ENCODE measurements around the gene IMMT.
A peak's percentile ranks its signal among the peaks of the same experiment; 100 is the strongest.
"Not testable (repeated sequence)": the region's sequence is repeated elsewhere in the genome, so short reads cannot be mapped to it uniquely, and the experiment has no call there.

The IMMT gene

DNA sequence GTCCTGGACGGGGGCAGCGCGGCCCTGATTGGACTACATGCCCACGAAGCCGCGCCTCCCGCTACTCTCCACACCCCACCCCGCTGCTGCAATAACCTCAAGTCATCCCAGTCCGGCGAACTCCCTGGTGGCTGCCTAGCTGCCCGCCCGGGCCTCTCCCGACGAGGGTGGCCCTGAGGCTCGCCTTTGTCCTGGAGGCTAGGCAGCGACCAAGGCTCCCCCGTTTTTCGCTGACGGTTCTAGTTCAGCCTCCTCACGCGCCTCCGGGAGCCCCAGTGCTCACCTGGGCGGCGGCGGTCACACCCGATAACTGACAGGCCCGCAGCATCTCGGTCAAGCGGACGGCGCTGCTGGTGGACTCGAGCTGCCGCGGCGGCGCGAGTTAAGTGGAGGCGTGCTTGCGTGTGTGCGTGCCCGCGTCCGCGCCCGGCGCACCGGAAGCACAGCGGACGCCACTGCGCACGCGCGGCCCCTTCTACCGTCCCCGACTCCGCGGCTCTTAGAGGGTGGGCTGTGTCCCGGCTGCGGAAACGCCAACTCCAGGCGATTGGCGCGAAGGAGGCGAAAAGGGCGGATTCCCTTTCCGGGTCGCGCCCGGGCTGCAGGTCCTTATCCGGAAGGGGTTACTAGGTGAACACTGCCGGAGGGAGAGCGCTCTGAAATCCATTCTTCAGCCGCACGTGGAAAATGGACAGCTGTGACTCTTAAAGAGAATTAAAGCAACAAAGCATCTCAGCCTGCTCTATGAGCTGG is at the start of gene IMMT:
Gene IMMT, minus strand, starts transcription at position 408 of the 753 bp plus-strand sequence. Its CDS starts 80 bp downstream, at position 328.
- DNase-seq (ENCODE audit: low read depth in 2 of 2), result peak; percentile 84 to 85

DNA sequence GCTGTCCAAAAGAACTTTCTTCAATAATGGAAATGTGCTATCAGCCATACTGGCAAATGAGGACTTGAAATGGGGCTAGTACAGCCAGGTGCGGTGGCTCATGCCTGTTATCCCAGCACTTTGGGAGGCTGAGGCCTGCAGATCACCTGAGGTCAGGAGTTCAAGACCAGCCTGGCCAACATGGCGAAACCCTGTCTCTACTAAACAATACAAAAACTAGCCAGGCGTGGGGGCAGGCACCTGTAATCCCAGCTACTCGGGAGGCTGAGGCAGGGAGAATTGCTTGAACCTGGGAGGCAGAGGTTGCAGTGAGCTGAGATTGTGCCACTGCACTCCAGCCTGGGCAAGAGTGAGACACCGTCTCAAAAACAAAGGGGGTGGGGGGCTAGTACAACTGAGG is 49.5 kb upstream of the IMMT start:
- not testable (repeated sequence) for DNase-seq (ENCODE audit: low read depth in 2 of 2)

- DNase-seq (ENCODE audit: low read depth in 2 of 2), result no peak
Observed at GRCh38 chr2:86243950-86244733, 48.9 kb upstream of the IMMT start.

GRCh38 chr2:86243272-86243671 is 48.0 kb upstream of the IMMT start:
- no peak for DNase-seq (ENCODE audit: low read depth in 2 of 2)

- no peak for DNase-seq (ENCODE audit: low read depth in 2 of 2)
Observed at GRCh38 chr2:86241611-86242010, 46.3 kb upstream of the IMMT start.

GRCh38 chr2:86240251-86240650 is 45.0 kb upstream of the IMMT start:
- DNase-seq (ENCODE audit: low read depth in 2 of 2), result no peak

DNA sequence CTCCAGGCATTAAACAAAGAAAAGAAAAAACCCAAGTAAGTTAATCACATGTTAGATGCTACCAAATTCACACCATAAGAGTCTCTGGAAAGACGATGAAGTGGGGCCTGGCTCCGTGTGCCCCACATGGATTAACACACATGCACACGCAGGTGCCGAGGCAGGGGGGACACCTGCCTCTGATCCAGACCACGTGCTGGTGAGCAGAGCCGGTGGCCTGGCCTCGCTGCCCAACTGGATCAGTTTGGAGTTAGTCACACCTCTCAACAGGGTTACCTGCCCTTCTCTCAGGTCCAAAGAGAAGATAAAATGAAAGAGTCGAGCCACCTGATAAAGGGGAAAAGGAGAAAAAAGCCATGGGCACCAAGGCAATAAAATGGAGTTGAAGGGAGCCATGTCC is 44.5 kb upstream of the IMMT start:
- no peak for DNase-seq (ENCODE audit: low read depth in 2 of 2)

- DNase-seq (ENCODE audit: low read depth in 2 of 2), result no peak
Observed at GRCh38 chr2:86239326-86239725, 44.1 kb upstream of the IMMT start.

- no peak for DNase-seq (ENCODE audit: low read depth in 2 of 2)
Observed at GRCh38 chr2:86238354-86238753, 43.1 kb upstream of the IMMT start.

DNA sequence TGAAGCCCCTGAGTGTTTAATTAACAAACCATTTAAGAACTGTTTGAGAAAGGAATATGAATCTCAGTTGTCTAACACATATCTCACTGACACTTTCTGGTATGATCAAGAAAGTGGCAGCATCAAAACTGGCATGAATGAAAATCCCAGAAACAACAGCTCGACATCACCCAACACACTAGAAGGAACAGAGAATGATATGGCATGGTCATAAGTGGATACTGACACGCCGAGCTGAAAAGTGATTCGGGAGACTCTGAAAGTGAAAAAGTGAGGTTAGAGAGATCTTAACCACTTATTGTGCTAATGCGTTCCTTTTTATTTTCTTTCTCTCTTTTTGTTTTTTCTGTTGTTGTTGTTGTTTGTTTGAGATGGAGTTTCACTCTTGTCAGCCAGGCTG is 41.9 kb upstream of the IMMT start:
- no peak for DNase-seq (ENCODE audit: low read depth in 2 of 2)

DNA sequence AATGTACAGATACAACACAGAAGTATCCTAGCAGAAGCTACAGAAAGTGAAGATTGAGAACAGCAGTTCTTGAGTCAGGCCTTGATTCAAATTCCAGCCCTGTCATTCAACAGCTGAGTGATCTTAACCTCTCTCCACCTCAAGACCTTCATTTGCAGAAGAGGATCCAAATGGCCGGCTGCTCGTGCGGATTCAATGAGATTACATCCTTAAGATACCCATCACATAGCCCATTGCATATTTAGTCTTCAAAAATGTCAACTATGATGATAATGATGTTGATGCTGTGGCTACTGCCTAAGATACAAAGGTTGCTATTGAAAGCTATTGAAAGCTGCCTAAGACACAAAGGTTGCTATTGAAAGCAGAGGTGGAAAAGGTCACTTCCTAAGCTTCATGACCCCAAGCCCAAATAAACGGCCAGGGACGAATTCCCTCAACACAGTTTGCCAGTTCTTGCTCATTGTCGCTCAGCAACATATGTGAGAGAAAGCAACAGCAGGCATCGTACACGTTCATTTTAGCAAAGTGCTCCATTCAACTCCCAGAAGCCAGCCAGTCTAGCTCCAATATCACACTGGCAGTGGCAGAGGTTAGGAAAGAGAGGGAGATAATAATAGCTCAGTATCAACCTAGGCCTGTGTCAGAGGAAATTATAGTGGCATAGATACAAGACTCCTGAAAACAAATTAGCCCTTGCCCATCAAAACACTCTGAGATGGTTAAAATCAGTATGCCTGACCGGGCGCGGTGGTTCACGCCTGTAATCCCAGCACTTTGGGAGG is 40.1 kb upstream of the IMMT start:
- no peak for DNase-seq (ENCODE audit: low read depth in 2 of 2)

DNA sequence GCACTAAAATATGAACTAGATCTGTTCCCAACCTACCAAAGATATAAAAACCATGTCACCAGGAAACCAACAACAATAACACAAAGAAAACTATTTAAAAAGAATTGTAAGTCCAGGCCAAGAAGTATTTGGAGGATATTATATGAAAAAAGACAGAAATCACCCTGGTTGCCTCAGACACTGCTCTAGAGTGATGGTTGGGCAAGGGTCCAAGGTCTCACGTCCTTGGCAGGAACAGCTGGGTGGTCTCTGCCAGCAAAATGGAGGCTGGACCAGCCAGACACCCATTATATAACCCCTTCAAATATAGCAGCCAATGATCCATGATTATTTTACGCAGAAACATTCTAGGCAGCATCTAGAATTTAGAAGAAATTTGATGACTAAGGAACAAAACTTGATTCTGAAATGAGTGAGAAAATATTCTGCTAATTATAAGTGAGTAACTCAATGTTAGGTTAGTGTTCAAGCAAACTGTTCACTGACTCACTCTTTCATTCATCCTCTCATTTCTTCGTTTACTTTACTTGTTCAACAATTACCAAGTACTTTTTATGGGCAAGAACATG is 39.4 kb upstream of the IMMT start:
- DNase-seq (ENCODE audit: low read depth in 2 of 2), result no peak

DNA sequence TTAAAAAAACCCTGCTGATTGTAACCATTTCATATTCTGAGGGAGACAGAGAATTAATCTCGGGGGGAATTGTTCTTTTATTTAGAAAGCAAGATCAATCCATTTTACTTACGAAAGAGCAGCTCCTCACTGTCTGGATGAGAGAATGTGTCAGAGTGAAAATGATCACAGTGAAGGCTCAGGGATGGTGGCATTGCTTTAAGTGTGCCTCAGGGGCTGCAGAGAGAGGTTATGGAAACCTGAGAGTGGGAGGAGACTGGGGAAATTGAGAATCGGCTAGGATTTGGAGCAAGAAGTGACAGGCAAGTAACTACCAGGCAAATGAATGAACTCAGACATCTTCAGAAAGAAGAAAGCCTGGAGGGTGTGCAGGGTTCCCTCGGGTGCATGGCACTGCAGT is 38.2 kb upstream of the IMMT start:
- no peak for DNase-seq (ENCODE audit: low read depth in 2 of 2)

GRCh38 chr2:86232910-86233309 is 37.6 kb upstream of the IMMT start:
- no peak for DNase-seq (ENCODE audit: low read depth in 2 of 2)

DNA sequence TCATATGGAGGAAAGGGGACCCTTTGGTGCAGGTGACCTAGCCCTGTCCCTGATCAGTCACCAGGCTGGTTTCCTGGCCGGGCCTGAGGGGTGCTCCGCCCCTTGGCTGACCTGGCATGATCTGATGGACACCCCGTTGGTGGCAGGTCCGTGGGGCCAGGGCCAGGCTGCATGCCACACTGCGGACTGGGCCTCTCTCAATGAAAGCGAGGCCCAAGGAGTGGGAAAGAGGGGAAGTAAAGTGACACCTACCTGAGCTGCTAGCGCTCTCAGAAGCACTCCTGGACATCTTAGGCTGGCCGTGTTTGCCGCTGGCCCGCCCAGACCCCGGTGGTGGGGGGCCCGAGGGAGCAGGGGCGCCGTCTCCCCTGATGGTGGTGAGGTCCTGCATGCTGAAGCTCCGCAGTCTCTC is 37.1 kb upstream of the IMMT start:
- no peak for DNase-seq (ENCODE audit: low read depth in 2 of 2)

DNA sequence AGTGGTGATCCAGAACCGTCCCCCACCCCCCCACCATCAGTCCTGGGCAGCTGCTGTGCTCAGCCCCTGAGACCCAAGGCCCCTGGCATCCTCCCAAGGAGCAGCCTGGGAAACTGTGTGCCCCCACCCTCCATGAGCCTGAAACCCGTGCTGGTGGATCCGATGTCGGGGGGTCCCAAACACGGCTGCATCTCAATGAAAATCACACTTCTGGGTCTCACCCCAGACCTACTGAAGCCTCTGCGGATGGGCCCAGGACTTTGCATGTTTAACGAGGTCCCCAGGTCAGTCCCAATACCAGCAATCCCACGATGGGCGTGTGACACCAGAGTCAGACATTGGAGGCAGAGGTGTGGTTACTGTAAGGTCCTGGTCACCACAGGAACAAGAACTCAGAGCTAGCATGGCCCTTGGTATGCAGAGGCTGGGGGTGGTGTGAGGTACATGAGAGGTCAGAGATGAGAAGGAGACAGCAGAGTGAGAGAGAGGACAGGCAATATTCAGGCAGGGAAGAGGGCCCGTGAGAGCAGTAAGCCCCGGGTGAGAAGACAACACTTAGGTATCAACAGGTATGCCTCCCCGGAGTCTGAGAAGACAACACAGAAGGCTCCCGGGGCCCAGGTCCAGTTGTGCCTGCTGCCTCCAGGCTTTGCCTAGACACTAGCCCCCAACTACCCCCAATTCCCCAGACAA is 36.6 kb upstream of the IMMT start:
- no peak for DNase-seq (ENCODE audit: low read depth in 2 of 2)

DNA sequence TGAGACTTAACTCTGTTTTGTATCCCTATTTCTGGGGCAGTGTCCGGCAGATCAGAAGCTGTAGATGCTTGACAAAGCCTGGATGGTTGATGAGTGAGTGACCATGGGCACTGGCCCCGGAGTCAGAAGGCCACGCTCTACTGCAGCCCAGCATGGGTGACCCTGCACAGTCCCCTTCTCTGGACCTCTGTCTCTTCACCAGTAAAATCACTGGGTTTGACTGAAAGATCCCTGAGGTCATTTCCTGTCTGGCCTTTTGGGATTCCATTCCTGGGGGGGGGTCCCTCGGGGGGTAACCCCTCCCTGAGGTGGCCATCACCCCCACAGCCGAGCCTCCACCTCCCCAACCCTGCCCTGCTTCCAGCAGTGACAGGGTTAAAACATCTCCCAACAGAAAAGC is 35.7 kb upstream of the IMMT start:
- no peak for DNase-seq (ENCODE audit: low read depth in 2 of 2)

GRCh38 chr2:86229221-86229620 is 34.0 kb upstream of the IMMT start:
- DNase-seq (ENCODE audit: low read depth in 2 of 2), result no peak

DNA sequence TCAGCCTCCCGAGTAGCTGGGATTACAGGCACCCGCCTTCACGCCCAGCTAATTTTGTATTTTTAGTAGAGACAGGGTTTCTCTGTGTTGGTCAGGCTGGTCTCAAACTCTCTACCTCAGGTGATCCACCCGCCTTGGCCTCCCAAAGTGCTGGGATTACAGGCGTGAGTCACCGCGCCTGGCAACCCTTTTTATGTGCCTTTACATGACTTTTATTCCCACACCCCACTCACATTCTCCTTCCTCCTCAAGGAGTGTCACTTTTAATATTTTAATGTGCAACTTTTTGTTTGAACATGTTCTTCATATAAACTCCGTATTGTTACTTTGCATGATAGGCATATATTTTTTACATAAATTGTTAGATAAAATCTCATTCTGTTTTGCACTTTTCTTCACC is 33.3 kb upstream of the IMMT start:
- not testable (repeated sequence) for DNase-seq (ENCODE audit: low read depth in 2 of 2)

GRCh38 chr2:86227685-86228084 is 32.4 kb upstream of the IMMT start:
- DNase-seq (ENCODE audit: low read depth in 2 of 2), result no peak
